Right lobe of liver (tissue), 6 donors: ENCODE measurements around the gene CTNND2. TPM values are rescaled to one million over a fixed set of nuclear protein-coding genes. Genes with fewer than 3 reads are reported as not detected.

Source experiments
- ATAC-seq, 4 donors: fragments of 200-7000 bp; cut with Tn5 transposase; one replicate each; pipeline ENCODE4 v1.9.1; 2020; ENCODE audit warnings: mild to moderate bottlenecking in 4 of 4, moderate library complexity in 4 of 4
- DNase-seq, 3 donors: peaks; one replicate each; pipeline ENCODE4 v3.0.0-alpha.2; 2020
- H3K27ac ChIP-seq, 3 donors: fragments of 200-600 bp; one replicate each; pipeline ENCODE4 v1.8.0; 2022
- H3K27me3 ChIP-seq, 2 donors: fragments of 200-600 bp; one replicate each; pipeline ENCODE4 v1.8.0; 2022
- H3K36me3 ChIP-seq, 4 donors: fragments of 200-600 bp; sonication (generic) in 1 of 4; one replicate each; pipeline versions ENCODE4 v1.5.1 to v1.8.0; 2017 to 2022; ENCODE audit warnings: control low read depth in 1 of 4
- H3K4me1 ChIP-seq, 4 donors: fragments of 200-600 bp; sonication (generic) in 1 of 4; one replicate each; pipeline versions ENCODE4 v1.5.1 to v1.8.0; 2017 to 2022; ENCODE audit warnings: control low read depth in 1 of 4
- H3K4me3 ChIP-seq, 3 donors: fragments of 200-600 bp; one replicate each; pipeline ENCODE4 v1.8.0; 2022
- H3K9me3 ChIP-seq, 4 donors: fragments of 200-600 bp; sonication (generic) in 1 of 4; one replicate each; pipeline versions ENCODE4 v1.5.1 to v1.8.0; 2017 to 2022; ENCODE audit warnings: control low read depth in 1 of 4
- CTCF ChIP-seq, 4 donors: fragments of 200-600 bp in 3 of 4; fragments of 450-650 bp in 1 of 4; IDR thresholded peaks; one replicate each; pipeline versions ENCODE4 v1.5.1 to v1.8.0; 2016 to 2022; ENCODE audit warnings: antibody characterized with exemption in 4 of 4, mild to moderate bottlenecking in 2 of 4
- POLR2A ChIP-seq: fragments of 450-650 bp; IDR thresholded peaks from one replicate; pipeline ENCODE4 v1.6.1; 2017; ENCODE audit warnings: antibody characterized with exemption, mild to moderate bottlenecking
- WGBS: methylation state at CpG from one replicate; pipeline ENCODE4 v1.1.6; 2018; ENCODE audit warnings: low coverage, low lambda C conversion rate; ENCODE audit not compliant: insufficient coverage; ENCODE audit errors: missing lambda C conversion rate; 5-methylcytosine and 5-hydroxymethylcytosine counted together
- intact Hi-C, 2 donors: fragments of 100-400 bp; cut with DNase I; formaldehyde crosslinking; loops; one replicate each; pipeline versions ENCODE4 v1.11.2 to v1.14.1; 2022
- total RNA-seq, 6 experiments: library from RNA; depleted of rRNA in 2 of 6; stranded (reverse); fragments of >200 nt in 2 of 6; fragmentation: NEBNext Ultra II Directional in 3 of 6; extraction: Animal tissue kit (Norgen Biotek cat#: 25700) in 3 of 6; gene quantifications; one replicate each; pipeline versions ENCODE4 v1.1.0 to v1.2.4, GENCODE V29; 2016 to 2023
- donor health status: DM: no; HTN: yes; CAD: no.
- donor health status: DM: no; HTN: no; CAD: no.
- donor health status: DM: no; HTN: no; CAD: no.
- donor health status: DM: no; HTN: yes; CAD: no.
- donor health status: DM: no; HTN: yes; CAD: no.

Gene CTNND2
- total RNA-seq, 6 experiments from 2014 or later = 0.06 to 1.5 (median 1.1) TPM

DNA sequence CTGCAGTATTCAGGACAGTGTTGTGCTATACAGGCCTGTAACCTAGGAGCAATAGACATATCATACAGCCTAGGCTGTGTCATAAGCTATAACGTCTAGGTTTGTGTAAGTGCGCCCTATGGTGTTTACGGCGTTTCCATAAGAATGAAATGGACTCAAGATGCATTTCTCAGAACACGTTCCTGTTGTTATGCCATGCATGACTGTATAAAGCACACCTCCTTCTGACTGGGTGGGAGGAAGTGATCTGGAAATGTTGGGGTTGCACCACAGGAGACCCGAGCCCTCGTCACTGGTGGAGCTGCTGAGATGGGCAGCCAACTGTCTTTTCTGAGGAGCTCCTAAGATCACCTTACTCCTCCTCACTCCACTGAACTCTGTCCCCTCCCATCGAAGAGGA lies 751.9 kb downstream of the CTNND2 start:
- Histone ChIP-seq H3K27ac (no peak overlapping the region), H3K9me3 (no peaks in the 10 kb centered on the region), H3K27me3 (no peaks in the 10 kb centered on the region), H3K36me3 (no peaks in the 10 kb centered on the region), H3K4me3 (no peak overlapping the region), H3K4me1 (no peaks in the 10 kb centered on the region)
- intact Hi-C loops = no loop called here
- no peak for DNase-seq
- no peak for ATAC-seq
- WGBS = 75% methylated on average over 7 of the region's 8 CpGs
- TF ChIP-seq POLR2A (no peak), CTCF (IDR thresholded peaks at IDR 0.05) (no peak)

DNA sequence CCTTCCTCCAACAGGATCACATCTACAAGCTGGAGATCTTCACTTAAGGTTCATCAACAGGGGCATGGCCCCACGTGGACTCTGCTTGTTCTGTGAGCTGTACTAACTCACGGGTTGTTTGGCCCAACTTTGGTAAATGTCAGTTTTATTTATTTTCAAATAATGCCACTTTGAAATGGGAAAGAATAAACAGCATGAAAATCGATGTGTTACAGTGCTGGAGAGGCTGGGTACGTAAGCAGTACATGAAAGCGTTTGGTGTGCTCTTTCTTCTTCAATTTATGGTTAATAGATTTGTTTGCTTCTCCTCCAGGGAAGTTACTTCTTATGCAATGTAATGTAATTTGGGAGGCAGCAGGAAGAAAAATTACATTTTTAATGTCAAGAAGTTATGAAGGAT lies 753.3 kb downstream of the CTNND2 start:
- intact Hi-C loops = no loop called here
- no peaks in the 10 kb centered on the region for H3K27me3 ChIP-seq
- H3K4me3 ChIP-seq = no peak overlapping the region
- no peak for TF ChIP-seq POLR2A
- TF ChIP-seq CTCF (IDR thresholded peaks at IDR 0.05) = no peak
- no peaks in the 10 kb centered on the region for H3K4me1 ChIP-seq
- no peak overlapping the region for H3K27ac ChIP-seq
- ATAC-seq = no peak
- no peak for DNase-seq
- H3K36me3 ChIP-seq = no peaks in the 10 kb centered on the region
- no peaks in the 10 kb centered on the region for H3K9me3 ChIP-seq
- whole genome bisulfite sequencing = 55% methylated on average over 5 of the region's 5 CpGs

GRCh38 chr5:11148810-11149539 lies 755.3 kb downstream of the CTNND2 start:
- intact Hi-C loops = no loop called here
- no peak for DNase-seq
- Histone ChIP-seq H3K4me1 (no peaks in the 10 kb centered on the region), H3K36me3 (no peaks in the 10 kb centered on the region), H3K4me3 (no peak overlapping the region), H3K9me3 (no peaks in the 10 kb centered on the region), H3K27ac (no peak overlapping the region), H3K27me3 (no peaks in the 10 kb centered on the region)
- 69% methylated on average over 10 of the region's 14 CpGs for WGBS
- TF ChIP-seq CTCF (IDR thresholded peaks at IDR 0.05) (no peak), POLR2A (no peak)
- ATAC-seq = no peak

GRCh38 chr5:11146171-11146570 lies 758.1 kb downstream of the CTNND2 start:
- Histone ChIP-seq H3K4me3 (no peak overlapping the region), H3K4me1 (no peaks in the 10 kb centered on the region), H3K27ac (no peak overlapping the region), H3K9me3 (no peaks in the 10 kb centered on the region), H3K27me3 (no peaks in the 10 kb centered on the region), H3K36me3 (no peaks in the 10 kb centered on the region)
- intact Hi-C loops = no loop called here
- TF ChIP-seq POLR2A = no peak
- TF ChIP-seq CTCF (IDR thresholded peaks at IDR 0.05) = no peak
- DNase-seq = no peak
- no peak for ATAC-seq
- WGBS = 42% methylated on average over 3 of the region's 4 CpGs
